Fibroblast of the aortic adventitia (primary cell): ENCODE results near the gene TSC22D2. TPM values are rescaled to one million over a fixed set of nuclear protein-coding genes. Genes with fewer than 3 reads are reported as not detected.

ENCODE experiments used
- DNase-seq: peaks from one replicate; pipeline ENCODE4 v3.0.0-alpha.2; 2010; ENCODE audit warnings: low read depth
- H3K4me3 ChIP-seq: 2 replicates; pipeline ENCODE4 v1.5.1; 2011; ENCODE audit warnings: low read depth, mild to moderate bottlenecking, control low read depth, low read length, moderate library complexity
- CTCF ChIP-seq: IDR thresholded peaks from 2 replicates; pipeline ENCODE4 v1.5.1; 2011; ENCODE audit warnings: mild to moderate bottlenecking, low read length, control low read depth, inconsistent platforms; ENCODE audit not compliant: insufficient read depth
- total RNA-seq: library from RNA; depleted of rRNA; stranded (reverse); fragments of >200 nt; gene quantifications from 2 replicates; pipeline ENCODE4 v1.2.3, GENCODE V29; 2012; ENCODE audit warnings: low replicate concordance

TSC22D2 gene
- total RNA-seq, 1 donor: 15.4 TPM

- DNase-seq: no peak
- TF ChIP-seq CTCF: no peak
These were observed 53.3 kb downstream of the TSC22D2 start for GRCh38 chr3:150461399-150461798.

GRCh38 chr3:150462108-150462507 lies 54.0 kb downstream of the TSC22D2 start:
- TF ChIP-seq CTCF: no peak
- no peak for DNase-seq
- H3K4me3 ChIP-seq: no peak overlapping the region

More at GRCh38 chr3:150461399-150461798, 53.3 kb downstream of the TSC22D2 start:
- no peak overlapping the region for H3K4me3 ChIP-seq

- DNase-seq: no peak
- no peak overlapping the region for H3K4me3 ChIP-seq
- TF ChIP-seq CTCF: no peak
These were observed 56.6 kb downstream of the TSC22D2 start for GRCh38 chr3:150464684-150465083.

GRCh38 chr3:150467381-150467780 lies 59.3 kb downstream of the TSC22D2 start:
- TF ChIP-seq CTCF: no peak
- DNase-seq: no peak
- H3K4me3 ChIP-seq: no peak overlapping the region

- TF ChIP-seq CTCF: no peak
- no peak overlapping the region for H3K4me3 ChIP-seq
- peak; percentile 96 for DNase-seq
These were observed 61.2 kb downstream of the TSC22D2 start for GRCh38 chr3:150469031-150469930.

GRCh38 chr3:150469931-150470740 lies 62.0 kb downstream of the TSC22D2 start:
- no peak for TF ChIP-seq CTCF

More at GRCh38 chr3:150469931-150470740, 62.0 kb downstream of the TSC22D2 start:
- H3K4me3 ChIP-seq: no peak overlapping the region
- DNase-seq: no peak
